ENCODE results near the gene STUB1. TPM values are rescaled to one million over a fixed set of nuclear protein-coding genes. Genes with fewer than 3 reads are reported as not detected.
A peak's percentile ranks its signal among the peaks of the same experiment; 100 is the strongest.

Gene STUB1
- total and polyA plus RNA-seq, 8 donors, result 43.5 to 307 (median 156) TPM

DNA sequence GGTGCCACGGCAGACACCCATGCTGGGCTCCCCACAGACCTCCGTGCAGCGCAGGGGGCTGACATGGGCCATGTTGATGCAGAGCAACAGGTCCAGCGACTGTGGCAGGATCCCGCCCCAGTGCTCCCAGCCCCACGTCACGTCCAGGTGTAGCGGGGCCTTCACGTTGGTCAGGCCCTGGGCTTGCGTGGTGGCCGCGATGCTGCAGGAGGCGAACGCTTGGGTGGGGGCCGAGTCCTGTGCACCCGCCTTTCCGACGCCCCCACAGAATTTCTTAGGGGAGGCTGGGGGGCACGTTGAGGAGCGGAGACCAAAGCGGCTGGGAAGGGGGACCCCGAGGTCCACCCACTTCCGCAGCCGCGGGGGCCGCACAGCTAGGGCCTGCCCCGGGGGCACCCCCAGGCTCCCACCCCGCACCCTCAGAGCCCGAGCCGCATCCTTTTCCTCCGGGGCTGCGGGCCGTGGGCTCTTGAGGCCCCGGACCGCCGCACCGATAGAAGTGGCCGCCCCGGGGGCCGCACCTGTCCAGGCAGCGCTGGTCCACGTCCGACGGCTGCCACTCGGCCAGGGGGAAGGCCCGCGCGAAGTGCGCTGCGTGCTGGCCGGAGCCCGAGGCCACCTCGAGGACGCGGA lies 44.5 kb upstream of the STUB1 start:
- peaks cover 5 to 23% (median 22%) of the 10 kb centered on the region in 4 donors for H3K36me3 ChIP-seq
- TF ChIP-seq POLR2A (IDR thresholded peaks at IDR 0.05), result no peak
- no peak for TF ChIP-seq POLR2AphosphoS5 (IDR thresholded peaks at IDR 0.05)
- TF ChIP-seq EP300 (IDR thresholded peaks at IDR 0.05), result no peak
- TF ChIP-seq, protein P1, sequence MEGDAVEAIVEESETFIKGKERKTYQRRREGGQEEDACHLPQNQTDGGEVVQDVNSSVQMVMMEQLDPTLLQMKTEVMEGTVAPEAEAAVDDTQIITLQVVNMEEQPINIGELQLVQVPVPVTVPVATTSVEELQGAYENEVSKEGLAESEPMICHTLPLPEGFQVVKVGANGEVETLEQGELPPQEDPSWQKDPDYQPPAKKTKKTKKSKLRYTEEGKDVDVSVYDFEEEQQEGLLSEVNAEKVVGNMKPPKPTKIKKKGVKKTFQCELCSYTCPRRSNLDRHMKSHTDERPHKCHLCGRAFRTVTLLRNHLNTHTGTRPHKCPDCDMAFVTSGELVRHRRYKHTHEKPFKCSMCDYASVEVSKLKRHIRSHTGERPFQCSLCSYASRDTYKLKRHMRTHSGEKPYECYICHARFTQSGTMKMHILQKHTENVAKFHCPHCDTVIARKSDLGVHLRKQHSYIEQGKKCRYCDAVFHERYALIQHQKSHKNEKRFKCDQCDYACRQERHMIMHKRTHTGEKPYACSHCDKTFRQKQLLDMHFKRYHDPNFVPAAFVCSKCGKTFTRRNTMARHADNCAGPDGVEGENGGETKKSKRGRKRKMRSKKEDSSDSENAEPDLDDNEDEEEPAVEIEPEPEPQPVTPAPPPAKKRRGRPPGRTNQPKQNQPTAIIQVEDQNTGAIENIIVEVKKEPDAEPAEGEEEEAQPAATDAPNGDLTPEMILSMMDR (IDR thresholded peaks at IDR 0.05), result no peak
- H3K27ac ChIP-seq, result peak overlapping the region; percentile 90 to 99 (median 97)
- H3K9me3 ChIP-seq, result no peaks in the 10 kb centered on the region
- peaks cover 0 to 13% (median 0%) of the 10 kb centered on the region in 3 donors for H3K27me3 ChIP-seq
- intact Hi-C loops (cut with DNase I; ENCODE audit: low total_unique reads), result no loop called here
- peaks cover 23 to 45% (median 43%) of the 10 kb centered on the region in 4 donors for H3K4me1 ChIP-seq
- WGBS, 5 donors, result 0 to 4% (median 3%) methylated on average over 9 to 55 of the region's 55 CpGs
- DNase-seq, result no peak
- H3K4me3 ChIP-seq, result peak overlapping the region; percentile 73 to 96 (median 92)

DNA sequence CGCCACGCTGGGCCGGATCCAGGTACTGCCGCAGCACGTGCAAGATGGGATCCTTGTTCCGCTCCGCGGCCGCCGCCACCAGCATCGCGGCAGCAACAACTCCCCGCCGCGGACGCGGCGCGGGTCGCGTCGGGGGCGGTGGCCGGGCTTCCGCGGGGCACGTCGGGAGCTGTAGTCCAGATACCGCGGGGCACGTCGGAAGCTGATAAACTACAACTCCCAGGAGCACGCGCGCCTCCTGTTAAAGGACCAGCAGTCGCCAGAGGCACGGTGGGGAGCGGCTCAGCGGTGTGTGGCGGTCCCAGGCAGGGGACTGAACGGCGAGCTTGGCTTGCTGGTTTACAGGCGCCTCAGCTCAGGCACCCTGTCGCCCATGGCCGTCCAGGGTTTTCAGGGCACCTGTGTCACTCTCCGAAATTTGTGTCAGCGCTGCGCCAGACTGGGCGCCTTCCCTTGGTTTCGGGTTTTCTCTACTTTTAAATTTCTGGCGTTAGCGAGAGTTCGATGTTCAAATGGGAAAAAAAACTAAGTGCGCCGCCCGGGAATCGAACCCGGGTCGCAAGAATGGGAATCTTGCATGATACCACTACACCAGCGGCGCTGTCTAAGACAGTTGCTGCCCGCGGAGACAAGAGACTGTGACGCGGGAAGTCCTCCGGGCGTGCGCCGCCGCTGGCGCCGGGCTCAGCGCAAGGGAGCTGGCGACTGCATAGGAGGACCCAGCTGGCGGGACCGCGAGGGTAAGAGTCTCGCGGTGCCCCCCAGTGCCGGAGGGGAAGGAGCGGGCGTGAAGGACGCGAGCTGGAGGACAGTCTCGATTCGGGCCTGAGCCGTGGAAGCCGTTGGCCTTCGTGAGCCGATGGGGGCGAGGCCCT lies 43.8 kb upstream of the STUB1 start, which contains the start of gene METTL26:
Gene METTL26 (minus strand): TSS at position 100 of the 875 bp plus-strand sequence. CDS start 15 bp downstream, at position 85.
- Histone ChIP-seq H3K4me1 (peaks cover 17 to 45% (median 41%) of the 10 kb centered on the region in 4 donors), H3K4me3 (peak within 1 kb of the TSS; percentile 73 to 96 (median 92)), H3K36me3 (peaks cover 5 to 23% (median 22%) of the 10 kb centered on the region in 4 donors), H3K9me3 (no peaks in the 10 kb centered on the region), H3K27me3 (peaks cover 0 to 7% (median 0%) of the 10 kb centered on the region in 3 donors), H3K27ac (peak within 1 kb of the TSS; percentile 90 to 99 (median 97))
- TF ChIP-seq POLR2AphosphoS5 (IDR thresholded peaks at IDR 0.05), result peak; percentile 69 to 89 (median 72)
- TF ChIP-seq, protein P1 (IDR thresholded peaks at IDR 0.05), result no peak
- WGBS, 5 donors, result 0 to 1% (median 0%) methylated on average over 46 to 91 of the region's 91 CpGs
- peak; percentile 97 to 98 for DNase-seq
- intact Hi-C loops (cut with DNase I; ENCODE audit: low total_unique reads), result no loop called here

DNA sequence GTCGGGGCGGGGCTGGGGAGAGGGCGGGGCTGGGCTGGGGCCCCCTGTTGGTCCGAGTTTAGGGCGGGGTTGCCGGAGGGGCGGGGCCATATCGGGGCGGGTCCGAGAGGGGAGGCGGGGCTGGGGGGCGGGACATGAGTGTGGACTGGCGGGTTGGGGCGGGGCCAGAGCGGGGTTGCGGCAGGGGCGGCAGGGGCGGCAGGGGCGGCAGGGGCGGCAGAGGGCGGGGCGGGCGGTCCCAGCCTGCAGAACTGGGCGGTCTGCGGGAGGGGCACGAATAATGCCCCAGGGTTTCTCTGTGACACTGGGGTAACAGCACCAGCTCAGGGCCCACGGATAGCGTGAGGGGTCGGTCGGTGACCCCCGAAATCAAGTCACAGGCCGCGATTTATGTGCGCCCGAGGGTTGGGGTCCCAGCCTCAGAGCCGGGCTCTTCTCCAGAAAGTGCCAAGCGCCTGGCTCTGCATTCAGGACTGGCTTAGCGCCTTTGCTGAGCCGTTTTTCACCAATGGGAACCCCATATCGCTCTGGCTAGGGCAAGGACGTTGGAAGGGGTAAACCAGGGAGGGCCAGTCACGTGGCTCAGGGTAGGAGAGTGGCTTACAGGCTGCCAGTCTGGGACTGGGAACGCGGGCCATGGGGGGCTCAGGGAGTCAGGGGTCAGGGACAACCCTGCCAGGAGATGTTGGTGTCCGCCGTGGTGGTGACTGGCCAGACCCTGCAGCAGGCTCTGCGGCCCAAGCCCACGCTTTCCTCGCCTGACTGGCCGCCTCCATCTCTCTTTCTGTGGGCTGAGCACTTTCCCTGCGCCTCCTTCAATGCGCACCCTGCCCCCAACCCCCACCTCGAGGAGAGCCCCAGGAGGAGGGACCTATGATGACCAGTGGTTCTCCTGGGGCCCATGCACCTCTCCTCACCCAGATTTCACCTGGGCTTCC lies 42.9 kb upstream of the STUB1 start:
- 16 to 28% (median 20%) methylated on average over 28 to 52 of the region's 53 CpGs for WGBS, 5 donors
- H3K4me3 ChIP-seq, result peak overlapping the region; percentile 73 to 96 (median 92)
- H3K4me1 ChIP-seq, result peaks cover 20 to 46% (median 41%) of the 10 kb centered on the region in 4 donors
- peaks cover 0 to 3% (median 0%) of the 10 kb centered on the region in 3 donors for H3K27me3 ChIP-seq
- intact Hi-C loops (cut with DNase I; ENCODE audit: low total_unique reads), result no loop called here
- TF ChIP-seq POLR2AphosphoS5 (IDR thresholded peaks at IDR 0.05), result peak in 1 of 3 donors; percentile 7
- TF ChIP-seq POLR2A (IDR thresholded peaks at IDR 0.05), result no peak
- no peak for TF ChIP-seq EP300 (IDR thresholded peaks at IDR 0.05)
- TF ChIP-seq, protein P1 (IDR thresholded peaks at IDR 0.05), result no peak
- H3K36me3 ChIP-seq, result peaks cover 5 to 23% (median 22%) of the 10 kb centered on the region in 4 donors
- DNase-seq, result peak; percentile 92 to 97
- peak overlapping the region; percentile 90 to 99 (median 97) for H3K27ac ChIP-seq
- H3K9me3 ChIP-seq, result no peaks in the 10 kb centered on the region

Measured in stomach (tissue), 9 donors.